ENCODE data around the gene PPP1R36. TPM values are rescaled to one million over a fixed set of nuclear protein-coding genes. Genes with fewer than 3 reads are reported as not detected.

Gene PPP1R36
- total RNA-seq, 4 donors from 2014 or later: 0.84 to 2.0 (median 1.3) TPM

DNA sequence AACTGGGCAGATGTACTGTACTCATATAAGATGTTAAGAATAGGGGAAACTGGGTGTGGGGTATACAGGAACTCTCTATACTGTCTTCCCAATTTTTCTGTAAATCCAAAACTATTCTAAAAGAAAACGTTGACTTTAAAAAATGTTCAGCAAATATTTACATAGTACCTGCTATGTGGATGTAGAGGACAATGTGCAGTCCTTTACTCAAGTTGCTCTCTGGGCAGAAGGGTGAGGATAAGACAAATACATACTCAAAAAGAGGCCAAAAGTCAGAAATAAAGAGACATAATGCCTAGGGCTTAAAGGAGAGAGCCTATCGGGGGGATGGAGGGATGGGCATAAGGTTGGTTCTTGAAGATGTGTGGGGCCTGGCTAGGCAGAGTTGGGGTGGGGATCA is 44.7 kb downstream of the PPP1R36 start:
- intact Hi-C loops (cut with DNase I; ENCODE audit: low total_unique reads): no loop called here
- no peak for TF ChIP-seq POLR2A (IDR thresholded peaks at IDR 0.05)
- TF ChIP-seq, protein P1, sequence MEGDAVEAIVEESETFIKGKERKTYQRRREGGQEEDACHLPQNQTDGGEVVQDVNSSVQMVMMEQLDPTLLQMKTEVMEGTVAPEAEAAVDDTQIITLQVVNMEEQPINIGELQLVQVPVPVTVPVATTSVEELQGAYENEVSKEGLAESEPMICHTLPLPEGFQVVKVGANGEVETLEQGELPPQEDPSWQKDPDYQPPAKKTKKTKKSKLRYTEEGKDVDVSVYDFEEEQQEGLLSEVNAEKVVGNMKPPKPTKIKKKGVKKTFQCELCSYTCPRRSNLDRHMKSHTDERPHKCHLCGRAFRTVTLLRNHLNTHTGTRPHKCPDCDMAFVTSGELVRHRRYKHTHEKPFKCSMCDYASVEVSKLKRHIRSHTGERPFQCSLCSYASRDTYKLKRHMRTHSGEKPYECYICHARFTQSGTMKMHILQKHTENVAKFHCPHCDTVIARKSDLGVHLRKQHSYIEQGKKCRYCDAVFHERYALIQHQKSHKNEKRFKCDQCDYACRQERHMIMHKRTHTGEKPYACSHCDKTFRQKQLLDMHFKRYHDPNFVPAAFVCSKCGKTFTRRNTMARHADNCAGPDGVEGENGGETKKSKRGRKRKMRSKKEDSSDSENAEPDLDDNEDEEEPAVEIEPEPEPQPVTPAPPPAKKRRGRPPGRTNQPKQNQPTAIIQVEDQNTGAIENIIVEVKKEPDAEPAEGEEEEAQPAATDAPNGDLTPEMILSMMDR (IDR thresholded peaks at IDR 0.05): no peak
- DNase-seq (ENCODE audit: low spot score in 2 of 2): no peak
- H3K4me3 ChIP-seq (ENCODE audit: low read depth, poor library complexity, severe bottlenecking): no peak overlapping the region
- 90 to 91% methylated on average over 2 of the region's 2 CpGs for WGBS, 2 donors

- TF ChIP-seq, protein P1 (IDR thresholded peaks at IDR 0.05): no peak
- no peak for TF ChIP-seq POLR2A (IDR thresholded peaks at IDR 0.05)
- WGBS, 2 donors: 43 to 58% methylated on average over 4 of the region's 4 CpGs
- no peak for DNase-seq (ENCODE audit: low spot score in 2 of 2)
- no peak overlapping the region for H3K4me3 ChIP-seq (ENCODE audit: low read depth, poor library complexity, severe bottlenecking)
- intact Hi-C loops (cut with DNase I; ENCODE audit: low total_unique reads): no loop called here
Observed at GRCh38 chr14:64598404-64598803, 48.6 kb downstream of the PPP1R36 start.

- intact Hi-C loops (cut with DNase I; ENCODE audit: low total_unique reads): no loop called here
- TF ChIP-seq, protein P1 (IDR thresholded peaks at IDR 0.05): no peak
- no peak for TF ChIP-seq POLR2A (IDR thresholded peaks at IDR 0.05)
- H3K4me3 ChIP-seq (ENCODE audit: low read depth, poor library complexity, severe bottlenecking): no peak overlapping the region
- no peak for DNase-seq (ENCODE audit: low spot score in 2 of 2)
- 32 to 74% methylated on average over 38 of the region's 38 CpGs for WGBS, 2 donors
Observed at GRCh38 chr14:64601571-64601970, 51.8 kb downstream of the PPP1R36 start.

- WGBS, 2 donors: 60 to 61% methylated on average over 2 of the region's 2 CpGs
- intact Hi-C loops (cut with DNase I; ENCODE audit: low total_unique reads): loop anchor here (2.0 kb wide), 1 partner anchor 30 kb away; no protein-coding TSS in a partner anchor
- DNase-seq (ENCODE audit: low spot score in 2 of 2): no peak
- H3K4me3 ChIP-seq (ENCODE audit: low read depth, poor library complexity, severe bottlenecking): no peak overlapping the region
- TF ChIP-seq, protein P1 (IDR thresholded peaks at IDR 0.05): no peak
- no peak for TF ChIP-seq POLR2A (IDR thresholded peaks at IDR 0.05)
Observed at GRCh38 chr14:64602826-64603225, 53.1 kb downstream of the PPP1R36 start.

GRCh38 chr14:64604001-64604400 is 54.2 kb downstream of the PPP1R36 start:
- H3K4me3 ChIP-seq (ENCODE audit: low read depth, poor library complexity, severe bottlenecking): no peak overlapping the region
- intact Hi-C loops (cut with DNase I; ENCODE audit: low total_unique reads): no loop called here
- 55 to 69% methylated on average over 1 of the region's 1 CpG for WGBS, 2 donors

More at GRCh38 chr14:64604001-64604400, 54.2 kb downstream of the PPP1R36 start:
- no peak for DNase-seq (ENCODE audit: low spot score in 2 of 2)
- no peak for TF ChIP-seq POLR2A (IDR thresholded peaks at IDR 0.05)
- TF ChIP-seq, protein P1 (IDR thresholded peaks at IDR 0.05): no peak

All from lower leg skin (tissue), 4 donors.